IMR-90 (cell line): ENCODE results near the gene TAPT1. TPM values are rescaled to one million over a fixed set of nuclear protein-coding genes. Genes with fewer than 3 reads are reported as not detected.

Experiments used
- ATAC-seq: fragments of 200-7000 bp; cut with Tn5 transposase; 2 replicates; pipeline ENCODE4 v1.9.1; 2020; ENCODE audit warnings: low read depth, mild to moderate bottlenecking, moderate library complexity
- BruUV-seq: library from RNA; stranded (reverse); fragments of 400-500 nt; replicated peaks from 2 replicates; lab custom pipeline; 2021; lab: Mats Ljungman, UMichigan
- CTCF ChIA-PET: fragments of 300-600 bp; formaldehyde crosslinking; extraction: SDS; loops from one replicate; lab custom pipeline; 2021; ENCODE audit warnings: antibody characterized with exemption; lab: Yijun Ruan, JAX
- POLR2A ChIA-PET: fragments of 300-600 bp; sonication (Branson Sonifier 250); formaldehyde crosslinking; loops from one replicate; lab custom pipeline; 2022; ENCODE audit warnings: antibody characterized with exemption; ENCODE audit not compliant: unreplicated experiment; lab: Charles Lee
- DNase-seq: peaks from one replicate; pipeline ENCODE4 v3.0.0; 2013
- H2AFZ ChIP-seq: replicated peaks from 2 replicates; pipeline ENCODE3; 2013; ENCODE audit warnings: low read length, mild to moderate bottlenecking; ENCODE audit not compliant: poor library complexity
- H2AK5ac ChIP-seq: 2 replicates; pipeline ENCODE4 v1.6.1; 2013; ENCODE audit warnings: low read depth, low read length, inconsistent platforms
- H2AK9ac ChIP-seq: replicated peaks from 2 replicates; pipeline ENCODE3; 2013; ENCODE audit warnings: mild to moderate bottlenecking, low read depth, low read length, moderate library complexity; ENCODE audit not compliant: poor library complexity
- H2BK120ac ChIP-seq: 2 replicates; pipeline ENCODE4 v1.6.1; 2013; ENCODE audit warnings: low read depth, low read length, inconsistent platforms
- H2BK15ac ChIP-seq: 3 replicates; pipeline ENCODE4 v1.6.1; 2013; ENCODE audit warnings: low read depth, low read length, inconsistent platforms
- H2BK20ac ChIP-seq: 2 replicates; pipeline ENCODE4 v1.6.1; 2013; ENCODE audit warnings: low read depth, mild to moderate bottlenecking, inconsistent platforms, low read length, moderate library complexity
- H2BK5ac ChIP-seq: 2 replicates; pipeline ENCODE4 v1.6.1; 2013; ENCODE audit warnings: mild to moderate bottlenecking, low read depth, low read length, inconsistent platforms; ENCODE audit not compliant: poor library complexity, severe bottlenecking
- H3K14ac ChIP-seq: replicated peaks from 2 replicates; pipeline ENCODE4 v1.6.1; 2013; ENCODE audit warnings: low read depth, low read length, inconsistent platforms
- H3K18ac ChIP-seq: 2 replicates; pipeline ENCODE4 v1.6.1; 2013; ENCODE audit warnings: low read depth, low read length, control low read depth
- H3K23ac ChIP-seq: 2 replicates; pipeline ENCODE4 v1.6.1; 2013; ENCODE audit warnings: low read depth, low read length, inconsistent platforms
- H3K27ac ChIP-seq: 2 replicates; pipeline ENCODE4 v1.5.1; 2013; ENCODE audit warnings: mild to moderate bottlenecking, control low read depth, low read length; ENCODE audit not compliant: insufficient read depth
- H3K27me3 ChIP-seq: 2 replicates; pipeline ENCODE4 v1.6.1; 2013; ENCODE audit warnings: low read length; ENCODE audit not compliant: control insufficient read depth, insufficient read depth
- H3K36me3 ChIP-seq: 2 replicates; pipeline ENCODE4 v1.6.1; 2013; ENCODE audit warnings: low read length, mixed read lengths; ENCODE audit not compliant: control insufficient read depth, insufficient read depth
- H3K4ac ChIP-seq: 2 replicates; pipeline ENCODE4 v1.6.1; 2013; ENCODE audit warnings: low read depth, low read length, inconsistent platforms
- H3K4me1 ChIP-seq: 2 replicates; pipeline ENCODE4 v1.6.1; 2013; ENCODE audit warnings: low read length, mixed read lengths; ENCODE audit not compliant: control insufficient read depth, insufficient read depth
- H3K4me2 ChIP-seq: 2 replicates; pipeline ENCODE4 v1.6.1; 2013; ENCODE audit warnings: low read depth, mild to moderate bottlenecking, control low read depth, low read length, moderate library complexity
- H3K4me3 ChIP-seq: 2 replicates; pipeline ENCODE4 v1.5.1; 2013; ENCODE audit warnings: low read depth, mild to moderate bottlenecking, control low read depth, low read length, moderate library complexity; ENCODE audit not compliant: insufficient read depth
- H3K56ac ChIP-seq: 2 replicates; pipeline ENCODE4 v1.6.1; 2013; ENCODE audit warnings: low read length, inconsistent platforms; ENCODE audit not compliant: insufficient read depth; ENCODE audit errors: extremely low read depth
- H3K79me1 ChIP-seq, 2 experiments: 2 replicates each; pipeline ENCODE4 v1.6.1; 2013; ENCODE audit warnings: low read length in 2 of 2, inconsistent platforms in 1 of 2, low read depth in 1 of 2
- H3K9ac ChIP-seq: 2 replicates; pipeline ENCODE4 v1.6.1; 2013; ENCODE audit warnings: low read depth, low read length, control low read depth
- H3K9me1 ChIP-seq: 2 replicates; pipeline ENCODE4 v1.6.1; 2013; ENCODE audit warnings: low read length, inconsistent platforms; ENCODE audit not compliant: insufficient read depth
- H3K9me3 ChIP-seq: 2 replicates; pipeline ENCODE4 v1.6.1; 2013; ENCODE audit warnings: low read length; ENCODE audit not compliant: control insufficient read depth, insufficient read depth
- H4K20me1 ChIP-seq: 2 replicates; pipeline ENCODE4 v1.6.1; 2013; ENCODE audit warnings: low read length, inconsistent platforms; ENCODE audit not compliant: insufficient read depth
- H4K5ac ChIP-seq: 2 replicates; pipeline ENCODE4 v1.6.1; 2013; ENCODE audit warnings: mild to moderate bottlenecking, low read depth, low read length, control low read depth
- H4K8ac ChIP-seq, 2 experiments: 2 replicates each; pipeline ENCODE4 v1.6.1; 2013; ENCODE audit warnings: low read depth in 2 of 2, low read length in 2 of 2, control low read depth in 1 of 2, inconsistent platforms in 1 of 2
- H4K91ac ChIP-seq: 2 replicates; pipeline ENCODE4 v1.6.1; 2013; ENCODE audit warnings: low read depth, low read length, inconsistent platforms; ENCODE audit not compliant: insufficient read depth
- FOS ChIP-seq: fragments of 150-350 bp; IDR thresholded peaks from 2 replicates; pipeline ENCODE4 v1.6.1; 2016; ENCODE audit warnings: low read depth, low read length
- MAFK ChIP-seq: IDR thresholded peaks from 2 replicates; pipeline ENCODE4 v1.6.1; 2012; ENCODE audit warnings: low read depth, low read length, improper control_type of control experiment
- WGBS, 2 experiments: methylation state at CpG; one replicate each; pipeline versions ENCODE4 v1.1.5 to v1.1.7; 2013; ENCODE audit warnings: missing lambda C conversion rate in 2 of 2; ENCODE audit not compliant: insufficient read length in 1 of 2; ENCODE audit errors: extremely low coverage in 2 of 2; 5-methylcytosine and 5-hydroxymethylcytosine counted together
- dilution Hi-C: fragments of 300-500 bp; cut with HindIII; formaldehyde crosslinking; loops from one replicate; pipeline ENCODE4 v1.14.3; 2018; ENCODE audit warnings: low sequenced_read_pairs; ENCODE audit not compliant: unreplicated experiment
- in situ Hi-C: fragments of 300-500 bp; cut with MboI; formaldehyde crosslinking; loops from 3 replicates; pipeline ENCODE4 v1.14.3; 2019; ENCODE audit warnings: low sequenced_read_pairs, inconsistent platforms, mixed read lengths
- intact Hi-C: fragments of 100-400 bp; cut with micrococcal nuclease; formaldehyde crosslinking; loops from 2 replicates; pipeline ENCODE4 v1.10.0; 2022
- polyA plus RNA-seq, 3 experiments: library from polyadenylated mRNA; depleted of rRNA; stranded (reverse); fragments of >200 nt; gene quantifications; 2 replicates each; pipeline ENCODE4 v1.2.3, GENCODE V29; 2012; ENCODE audit warnings: low replicate concordance in 1 of 3
- total RNA-seq: library from RNA; depleted of rRNA; stranded (reverse); fragments of >200 nt; gene quantifications from 2 replicates; pipeline ENCODE4 v1.2.3, GENCODE V29; 2012

The TAPT1 gene
- total and polyA plus RNA-seq, 2 of the 4 experiments (the other 2 are of a cell fraction) = 5.6 to 12.2 TPM

GRCh38 chr4:16243285-16243684 lies 17.0 kb upstream of the TAPT1 start:
- dilution Hi-C loops = no loop called here
- no peaks in the 10 kb centered on the region for H3K79me1 ChIP-seq
- H3K9me3 ChIP-seq = no peaks in the 10 kb centered on the region
- no peak overlapping the region for H3K9ac ChIP-seq
- no peak overlapping the region for H2BK20ac ChIP-seq
- no peaks in the 10 kb centered on the region for H3K4me1 ChIP-seq
- ChIA-PET CTCF (no interaction called here), POLR2A (no interaction called here)
- no peak overlapping the region for H3K56ac ChIP-seq
- no peak overlapping the region for H2AK9ac ChIP-seq
- H3K23ac ChIP-seq = no peak overlapping the region
- no peak overlapping the region for H2BK5ac ChIP-seq
- no peak for ATAC-seq
- no peak overlapping the region for H2BK120ac ChIP-seq
- DNase-seq = no peak
- H4K8ac ChIP-seq = no peak overlapping the region
- no peak overlapping the region for H3K4ac ChIP-seq
- H4K5ac ChIP-seq = no peak overlapping the region
- no CpG with 5 or more reads among the region's 4 CpGs for WGBS, 2 experiments
- no peaks in the 10 kb centered on the region for H3K9me1 ChIP-seq
- H3K14ac ChIP-seq = no peak overlapping the region
- H3K27me3 ChIP-seq = peaks cover 2% of the 10 kb centered on the region; the same call in 1 of the 2 replicates
- H2BK15ac ChIP-seq = no peak overlapping the region
- H2AFZ ChIP-seq = no peak overlapping the region
- H3K36me3 ChIP-seq = no peaks in the 10 kb centered on the region
- no TSS peak for BruUV-seq
- peak; percentile 54 for TF ChIP-seq MAFK
- TF ChIP-seq FOS = no peak
- H4K91ac ChIP-seq = no peak overlapping the region
- no peak overlapping the region for H3K27ac ChIP-seq
- H3K4me3 ChIP-seq = no peak overlapping the region
- in situ Hi-C loops = no loop called here
- H3K4me2 ChIP-seq = no peak overlapping the region
- no peak overlapping the region for H3K18ac ChIP-seq
- no peaks in the 10 kb centered on the region for H4K20me1 ChIP-seq
- intact Hi-C loops = no loop called here
- no peak overlapping the region for H2AK5ac ChIP-seq
